CD14-positive monocyte (primary cell): ENCODE measurements around the gene TRIM41. TPM values are rescaled to one million over a fixed set of nuclear protein-coding genes. Genes with fewer than 3 reads are reported as not detected.

Source experiments
- DNase-seq, 3 donors: peaks; one replicate each; pipeline ENCODE4 v3.0.0-alpha.2; 2011 to 2022
- H2AFZ ChIP-seq: 2 replicates; pipeline ENCODE4 v1.6.0; 2012; ENCODE audit warnings: mild to moderate bottlenecking, low read depth, low read length, inconsistent platforms; ENCODE audit not compliant: insufficient read depth, poor library complexity, severe bottlenecking
- H3K27ac ChIP-seq, 2 donors: 1 replicate in 1 of 2; 2 replicates in 1 of 2; pipeline ENCODE4 v1.5.1; 2012 to 2013; ENCODE audit warnings: low read length in 2 of 2, control low read depth in 1 of 2, inconsistent platforms in 1 of 2, low read depth in 1 of 2, mild to moderate bottlenecking in 1 of 2
- H3K27me3 ChIP-seq, 2 donors: one replicate each; pipeline versions ENCODE4 v1.6.0 to v1.6.1; 2011 to 2013; ENCODE audit warnings: low read length in 2 of 2; ENCODE audit not compliant: control insufficient read depth in 2 of 2, insufficient read depth in 2 of 2
- H3K36me3 ChIP-seq, 2 donors: replicated peaks in 1 of 2; 1 replicate in 1 of 2; 2 replicates in 1 of 2; pipeline versions ENCODE4 v1.5.1 to v1.6.1; 2012 to 2013; ENCODE audit warnings: low read length in 2 of 2, control low read depth in 1 of 2, inconsistent platforms in 1 of 2, mild to moderate bottlenecking in 1 of 2; ENCODE audit not compliant: insufficient read depth in 2 of 2, control insufficient read depth in 1 of 2
- H3K4me1 ChIP-seq, 2 donors: 1 replicate in 1 of 2; 2 replicates in 1 of 2; pipeline versions ENCODE4 v1.5.1 to v1.6.1; 2012 to 2013; ENCODE audit warnings: low read length in 2 of 2, control low read depth in 1 of 2, inconsistent platforms in 1 of 2, mild to moderate bottlenecking in 1 of 2, moderate library complexity in 1 of 2; ENCODE audit not compliant: insufficient read depth in 2 of 2, control insufficient read depth in 1 of 2
- H3K4me2 ChIP-seq: replicated peaks from 2 replicates; pipeline ENCODE3; 2012; ENCODE audit warnings: low read length, moderate library complexity, mild to moderate bottlenecking; ENCODE audit not compliant: poor library complexity, severe bottlenecking; ENCODE audit errors: extremely low read depth
- H3K4me3 ChIP-seq, 3 experiments: fragments of 200-600 bp in 1 of 3; sonication (generic) in 1 of 3; replicated peaks in 1 of 3; 1 replicate in 2 of 3; 2 replicates in 1 of 3; pipeline ENCODE4 v1.5.1; 2011 to 2013; ENCODE audit warnings: low read length in 3 of 3, mild to moderate bottlenecking in 3 of 3, control low read depth in 2 of 3, low read depth in 2 of 3, inconsistent platforms in 1 of 3, moderate library complexity in 1 of 3
- H3K79me2 ChIP-seq: 2 replicates; pipeline ENCODE4 v1.6.0; 2012; ENCODE audit warnings: mild to moderate bottlenecking, control low read depth, inconsistent platforms, low read length, moderate library complexity; ENCODE audit not compliant: insufficient read depth
- H3K9ac ChIP-seq: 2 replicates; pipeline ENCODE4 v1.6.0; 2017; ENCODE audit warnings: low read length, mild to moderate bottlenecking; ENCODE audit not compliant: insufficient read depth, poor library complexity, severe bottlenecking
- H3K9me3 ChIP-seq, 2 donors: replicated peaks in 1 of 2; 1 replicate in 1 of 2; 2 replicates in 1 of 2; pipeline versions ENCODE4 v1.5.1 to v1.6.1; 2012 to 2013; ENCODE audit warnings: low read length in 2 of 2, control low read depth in 1 of 2; ENCODE audit not compliant: control insufficient read depth in 1 of 2, insufficient read depth in 1 of 2
- H4K20me1 ChIP-seq: 2 replicates; pipeline ENCODE4 v1.6.0; 2012; ENCODE audit warnings: mild to moderate bottlenecking, low read length, control low read depth, moderate library complexity; ENCODE audit not compliant: insufficient read depth
- H3K27ac Mint-ChIP-seq, 7 donors: one replicate each; pipeline ENCODE4 v1.8.0; 2020; ENCODE audit warnings: mild to moderate bottlenecking in 7 of 7, mixed read lengths in 7 of 7, moderate library complexity in 6 of 7, inconsistent platforms in 2 of 7
- H3K27me3 Mint-ChIP-seq, 3 donors: one replicate each; pipeline ENCODE4 v1.8.0; 2021 to 2022; ENCODE audit warnings: low read depth in 3 of 3, mild to moderate bottlenecking in 3 of 3, mixed read lengths in 3 of 3, moderate library complexity in 3 of 3, inconsistent platforms in 1 of 3
- H3K36me3 Mint-ChIP-seq, 2 donors: one replicate each; pipeline ENCODE4 v1.8.0; 2020; ENCODE audit warnings: mixed read lengths in 2 of 2, inconsistent platforms in 1 of 2, mild to moderate bottlenecking in 1 of 2
- H3K4me1 Mint-ChIP-seq: one replicate; pipeline ENCODE4 v1.8.0; 2020; ENCODE audit warnings: mild to moderate bottlenecking, mixed read lengths
- H3K4me3 Mint-ChIP-seq, 2 donors: one replicate each; pipeline ENCODE4 v1.8.0; 2020; ENCODE audit warnings: mild to moderate bottlenecking in 2 of 2, mixed read lengths in 2 of 2, moderate library complexity in 1 of 2
- H3K9me3 Mint-ChIP-seq, 7 donors: one replicate each; pipeline ENCODE4 v1.8.0; 2020 to 2022; ENCODE audit warnings: mixed read lengths in 7 of 7, mild to moderate bottlenecking in 6 of 7, moderate library complexity in 6 of 7, inconsistent platforms in 2 of 7
- WGBS: methylation state at CpG from one replicate; pipeline ENCODE4 v1.1.5; 2013; ENCODE audit warnings: missing lambda C conversion rate; ENCODE audit not compliant: insufficient coverage; 5-methylcytosine and 5-hydroxymethylcytosine counted together
- intact Hi-C, 2 donors: fragments of 100-400 bp; cut with micrococcal nuclease; formaldehyde crosslinking; loops; one replicate each; pipeline versions ENCODE4 v1.15.0 to v1.15.1; 2023
- polyA plus RNA-seq, 3 donors: library from polyadenylated mRNA; depleted of rRNA in 1 of 3; unstranded in 2 of 3; stranded (reverse) in 1 of 3; fragments of 300-500 nt in 2 of 3; fragments of >200 nt in 1 of 3; fragmentation: Illumina TruSeq in 2 of 3; gene quantifications; 1 replicate in 2 of 3; 2 replicates in 1 of 3; pipeline ENCODE4 v1.2.3, GENCODE V29; 2012 to 2021
- TF ChIP-seq, protein P1 (sequence below): fragments of 200-600 bp; IDR thresholded peaks from one replicate; pipeline ENCODE4 v1.8.0; 2022; ENCODE audit warnings: antibody characterized with exemption, mild to moderate bottlenecking

TRIM41 gene
- polyA plus RNA-seq, 3 donors = 0.12 to 26.4 (median 0.24) TPM

GRCh38 chr5:181255836-181256578, 32.9 kb downstream of the TRIM41 start:
- no peak for DNase-seq
- H3K9ac ChIP-seq = no peak overlapping the region
- peaks cover 20 to 37% of the 10 kb centered on the region in 2 donors for H3K4me1 ChIP-seq
- peaks cover 37 to 47% of the 10 kb centered on the region in 2 donors for H3K36me3 Mint-ChIP-seq
- H3K27ac ChIP-seq = no peak overlapping the region
- H3K9me3 Mint-ChIP-seq = no peaks in the 10 kb centered on the region
- no peak overlapping the region for H3K4me3 ChIP-seq
- intact Hi-C loops = no loop called here
- H3K4me3 Mint-ChIP-seq = no peak overlapping the region
- TF ChIP-seq, protein P1, sequence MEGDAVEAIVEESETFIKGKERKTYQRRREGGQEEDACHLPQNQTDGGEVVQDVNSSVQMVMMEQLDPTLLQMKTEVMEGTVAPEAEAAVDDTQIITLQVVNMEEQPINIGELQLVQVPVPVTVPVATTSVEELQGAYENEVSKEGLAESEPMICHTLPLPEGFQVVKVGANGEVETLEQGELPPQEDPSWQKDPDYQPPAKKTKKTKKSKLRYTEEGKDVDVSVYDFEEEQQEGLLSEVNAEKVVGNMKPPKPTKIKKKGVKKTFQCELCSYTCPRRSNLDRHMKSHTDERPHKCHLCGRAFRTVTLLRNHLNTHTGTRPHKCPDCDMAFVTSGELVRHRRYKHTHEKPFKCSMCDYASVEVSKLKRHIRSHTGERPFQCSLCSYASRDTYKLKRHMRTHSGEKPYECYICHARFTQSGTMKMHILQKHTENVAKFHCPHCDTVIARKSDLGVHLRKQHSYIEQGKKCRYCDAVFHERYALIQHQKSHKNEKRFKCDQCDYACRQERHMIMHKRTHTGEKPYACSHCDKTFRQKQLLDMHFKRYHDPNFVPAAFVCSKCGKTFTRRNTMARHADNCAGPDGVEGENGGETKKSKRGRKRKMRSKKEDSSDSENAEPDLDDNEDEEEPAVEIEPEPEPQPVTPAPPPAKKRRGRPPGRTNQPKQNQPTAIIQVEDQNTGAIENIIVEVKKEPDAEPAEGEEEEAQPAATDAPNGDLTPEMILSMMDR = no peak
- 86% methylated on average over 1 of the region's 7 CpGs for WGBS
- H3K79me2 ChIP-seq = peaks cover 100% of the 10 kb centered on the region
- H3K27me3 Mint-ChIP-seq = peaks cover 0 to 1% (median 0%) of the 10 kb centered on the region in 3 donors
- H3K36me3 ChIP-seq = peaks cover 19 to 61% of the 10 kb centered on the region in 2 donors
- H3K4me2 ChIP-seq = no peak overlapping the region
- H3K4me1 Mint-ChIP-seq = peaks cover 56% of the 10 kb centered on the region
- H3K9me3 ChIP-seq = no peaks in the 10 kb centered on the region
- H3K27ac Mint-ChIP-seq = peak overlapping the region in 1 of 7 donors; percentile 12
- H4K20me1 ChIP-seq = peaks cover 73% of the 10 kb centered on the region
- H2AFZ ChIP-seq = no peak overlapping the region
- no peaks in the 10 kb centered on the region for H3K27me3 ChIP-seq

GRCh38 chr5:181258576-181258975, 35.5 kb downstream of the TRIM41 start:
- no peak overlapping the region for H3K4me3 Mint-ChIP-seq
- Histone ChIP-seq H3K4me2 (peak overlapping the region; percentile 99), H4K20me1 (peaks cover 49% of the 10 kb centered on the region), H3K79me2 (peaks cover 97% of the 10 kb centered on the region), H3K27ac (peak overlapping the region in 1 of 2 donors; percentile 93), H3K36me3 (peaks cover 16 to 44% of the 10 kb centered on the region in 2 donors), H3K27me3 (no peaks in the 10 kb centered on the region), H3K4me3 (peak overlapping the region in 1 of 3 experiments; percentile 89), H2AFZ (no peak overlapping the region), H3K4me1 (peaks cover 25 to 46% of the 10 kb centered on the region in 2 donors), H3K9ac (peak overlapping the region; percentile 29), H3K9me3 (no peaks in the 10 kb centered on the region)
- peak overlapping the region in 1 of 7 donors; percentile 30 for H3K27ac Mint-ChIP-seq
- intact Hi-C loops = no loop called here
- H3K4me1 Mint-ChIP-seq = peaks cover 53% of the 10 kb centered on the region
- no peaks in the 10 kb centered on the region for H3K9me3 Mint-ChIP-seq
- H3K27me3 Mint-ChIP-seq = peaks cover 0 to 1% (median 0%) of the 10 kb centered on the region in 3 donors
- H3K36me3 Mint-ChIP-seq = peaks cover 30 to 36% of the 10 kb centered on the region in 2 donors
- WGBS = no CpG with 5 or more reads among the region's 3 CpGs
- TF ChIP-seq, protein P1 = no peak
- no peak for DNase-seq
